ENCODE data around the gene RBBP9. TPM values are rescaled to one million over a fixed set of nuclear protein-coding genes. Genes with fewer than 3 reads are reported as not detected.

The RBBP9 gene
- total and polyA plus RNA-seq, 10 donors: 2.8 to 13.4 (median 10.2) TPM

- Histone ChIP-seq H3K27me3 (replicated peaks in 1 of 7) (no peaks in the 10 kb centered on the region), H3K27ac (peak overlapping the region in 3 of 8 donors; percentile 1 to 59 (median 53)), H3K4me3 (no peak overlapping the region), H3K4me1 (peaks cover 10 to 73% (median 43%) of the 10 kb centered on the region in 6 donors), H3K36me3 (peaks cover 2 to 88% (median 61%) of the 10 kb centered on the region in 6 donors), H3K9me3 (no peaks in the 10 kb centered on the region)
- WGBS, 5 donors: 67 to 88% (median 77%) methylated on average over 7 of the region's 7 CpGs
- no peak for DNase-seq
- no peak for TF ChIP-seq POLR2AphosphoS5 (IDR thresholded peaks at IDR 0.05)
- no peak for TF ChIP-seq CTCF (IDR thresholded peaks at IDR 0.05 in 8 of 11, conservative IDR thresholded peaks at IDR 0.05 in 3 of 11)
- no peak for TF ChIP-seq POLR2A (IDR thresholded peaks at IDR 0.05)
- intact Hi-C loops (cut with DNase I; ENCODE audit: low total_unique reads): no loop called here
These were observed 16.2 kb upstream of the RBBP9 start for GRCh38 chr20:18513208-18513607.

- no peaks in the 10 kb centered on the region for H3K27me3 ChIP-seq (replicated peaks in 1 of 7)
- WGBS, 5 donors: 54 to 87% (median 60%) methylated on average over 1 of the region's 1 CpG
- H3K36me3 ChIP-seq: peaks cover 2 to 72% (median 51%) of the 10 kb centered on the region in 6 donors
- no peak for DNase-seq
- H3K4me1 ChIP-seq: peaks cover 14 to 81% (median 49%) of the 10 kb centered on the region in 6 donors
- no peak overlapping the region for H3K4me3 ChIP-seq
- TF ChIP-seq CTCF (IDR thresholded peaks at IDR 0.05 in 8 of 11, conservative IDR thresholded peaks at IDR 0.05 in 3 of 11) (no peak), POLR2AphosphoS5 (IDR thresholded peaks at IDR 0.05) (no peak), POLR2A (IDR thresholded peaks at IDR 0.05) (no peak)
- peak overlapping the region in 5 of 8 donors; percentile 24 to 59 (median 32) for H3K27ac ChIP-seq
- intact Hi-C loops (cut with DNase I; ENCODE audit: low total_unique reads): no loop called here
- no peaks in the 10 kb centered on the region for H3K9me3 ChIP-seq
These were observed 14.5 kb upstream of the RBBP9 start for GRCh38 chr20:18511571-18511970.

GRCh38 chr20:18507218-18508191 lies 10.5 kb upstream of the RBBP9 start, which contains the start of gene SEC23B:
Gene SEC23B (plus strand): TSS chr20:18507940. CDS start chr20:18510836, 2,896 bp downstream.
- intact Hi-C loops (cut with DNase I; ENCODE audit: low total_unique reads): loop anchor here (10.0 kb wide), 1 partner anchor 57 kb away; the partner anchor contains the start of gene SMIM26
- peaks cover 14 to 52% (median 41%) of the 10 kb centered on the region in 6 donors for H3K4me1 ChIP-seq
- peaks cover 0 to 18% (median 0%) of the 10 kb centered on the region in 7 donors for H3K27me3 ChIP-seq (replicated peaks in 1 of 7)
- H3K27ac ChIP-seq: peak within 1 kb of the TSS; percentile 96 to 100 (median 98)
- no peaks in the 10 kb centered on the region for H3K9me3 ChIP-seq
- H3K36me3 ChIP-seq: peaks cover 0 to 32% (median 16%) of the 10 kb centered on the region in 6 donors
- WGBS, 5 donors: 0 to 1% (median 1%) methylated on average over 56 to 69 of the region's 69 CpGs
- TF ChIP-seq POLR2A (IDR thresholded peaks at IDR 0.05): peak in 2 of 3 donors; percentile 70 to 77
- TF ChIP-seq POLR2AphosphoS5 (IDR thresholded peaks at IDR 0.05): peak; percentile 95 to 96 (median 95)
- peak in 1 of 11 experiments; percentile 19 for TF ChIP-seq CTCF (IDR thresholded peaks at IDR 0.05 in 8 of 11, conservative IDR thresholded peaks at IDR 0.05 in 3 of 11)
- H3K4me3 ChIP-seq: peak within 1 kb of the TSS; percentile 60 to 86 (median 66)
- DNase-seq: peak; percentile 99
